ENCODE measurements around the gene CAPS2. TPM values are rescaled to one million over a fixed set of nuclear protein-coding genes. Genes with fewer than 3 reads are reported as not detected.

Gene CAPS2
- total RNA-seq, 4 donors from 2014 or later = 3.1 to 30.9 (median 25.6) TPM

DNA sequence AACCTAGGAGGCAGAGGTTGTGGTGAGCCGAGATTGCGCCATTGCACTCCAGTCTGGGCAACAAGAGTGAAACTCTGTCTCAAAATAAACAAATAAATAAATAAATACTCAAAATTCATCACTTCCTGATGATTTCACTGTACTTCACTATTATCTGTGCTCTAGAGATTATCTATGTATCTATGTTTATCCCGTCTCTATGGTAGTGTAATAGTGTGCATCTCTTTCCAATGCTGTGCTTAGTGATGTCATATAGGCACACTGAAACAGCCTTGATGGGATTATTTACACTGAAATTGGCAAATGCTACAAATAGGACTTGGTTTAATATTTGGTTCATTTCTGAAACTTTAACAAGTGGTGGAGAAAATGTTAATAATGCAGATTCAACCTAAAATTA lies 6.5 kb downstream of the CAPS2 start:
- no peaks in the 10 kb centered on the region for H3K9me3 ChIP-seq
- no peaks in the 10 kb centered on the region for H3K27me3 ChIP-seq
- H3K36me3 ChIP-seq = no peaks in the 10 kb centered on the region
- no peaks in the 10 kb centered on the region for H3K4me1 ChIP-seq
- no peak overlapping the region for H3K4me3 ChIP-seq
- intact Hi-C loops (cut with DNase I; ENCODE audit: low total_unique reads) = no loop called here
- no peak overlapping the region for H3K27ac ChIP-seq
- no peak for DNase-seq
- no peak for TF ChIP-seq POLR2A (IDR thresholded peaks at IDR 0.05)

DNA sequence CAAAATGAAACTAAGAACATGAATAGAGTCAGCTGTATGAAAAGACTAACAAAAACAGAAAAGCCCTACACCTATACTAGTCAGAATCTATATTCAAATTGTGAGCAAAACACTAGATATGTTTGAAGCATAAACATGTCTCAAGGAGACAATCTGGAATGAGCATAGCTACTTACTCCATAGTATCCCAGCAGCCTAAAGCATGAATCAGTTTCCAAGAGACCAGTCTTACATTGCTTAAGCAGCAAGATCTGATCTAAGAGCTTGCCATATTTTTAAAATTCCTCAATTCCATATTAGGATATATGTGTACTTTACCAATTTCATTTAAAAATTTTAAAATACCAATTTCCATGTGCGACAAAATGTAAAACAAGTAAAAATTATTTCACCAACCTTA lies 7.7 kb downstream of the CAPS2 start:
- intact Hi-C loops (cut with DNase I; ENCODE audit: low total_unique reads) = no loop called here
- TF ChIP-seq, protein P1, sequence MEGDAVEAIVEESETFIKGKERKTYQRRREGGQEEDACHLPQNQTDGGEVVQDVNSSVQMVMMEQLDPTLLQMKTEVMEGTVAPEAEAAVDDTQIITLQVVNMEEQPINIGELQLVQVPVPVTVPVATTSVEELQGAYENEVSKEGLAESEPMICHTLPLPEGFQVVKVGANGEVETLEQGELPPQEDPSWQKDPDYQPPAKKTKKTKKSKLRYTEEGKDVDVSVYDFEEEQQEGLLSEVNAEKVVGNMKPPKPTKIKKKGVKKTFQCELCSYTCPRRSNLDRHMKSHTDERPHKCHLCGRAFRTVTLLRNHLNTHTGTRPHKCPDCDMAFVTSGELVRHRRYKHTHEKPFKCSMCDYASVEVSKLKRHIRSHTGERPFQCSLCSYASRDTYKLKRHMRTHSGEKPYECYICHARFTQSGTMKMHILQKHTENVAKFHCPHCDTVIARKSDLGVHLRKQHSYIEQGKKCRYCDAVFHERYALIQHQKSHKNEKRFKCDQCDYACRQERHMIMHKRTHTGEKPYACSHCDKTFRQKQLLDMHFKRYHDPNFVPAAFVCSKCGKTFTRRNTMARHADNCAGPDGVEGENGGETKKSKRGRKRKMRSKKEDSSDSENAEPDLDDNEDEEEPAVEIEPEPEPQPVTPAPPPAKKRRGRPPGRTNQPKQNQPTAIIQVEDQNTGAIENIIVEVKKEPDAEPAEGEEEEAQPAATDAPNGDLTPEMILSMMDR (IDR thresholded peaks at IDR 0.05) = no peak
- no peak for TF ChIP-seq POLR2A (IDR thresholded peaks at IDR 0.05)
- H3K4me3 ChIP-seq = no peak overlapping the region
- DNase-seq = no peak
- H3K9me3 ChIP-seq = no peaks in the 10 kb centered on the region
- H3K4me1 ChIP-seq = no peaks in the 10 kb centered on the region
- no peak overlapping the region for H3K27ac ChIP-seq
- no peaks in the 10 kb centered on the region for H3K27me3 ChIP-seq
- H3K36me3 ChIP-seq = no peaks in the 10 kb centered on the region

DNA sequence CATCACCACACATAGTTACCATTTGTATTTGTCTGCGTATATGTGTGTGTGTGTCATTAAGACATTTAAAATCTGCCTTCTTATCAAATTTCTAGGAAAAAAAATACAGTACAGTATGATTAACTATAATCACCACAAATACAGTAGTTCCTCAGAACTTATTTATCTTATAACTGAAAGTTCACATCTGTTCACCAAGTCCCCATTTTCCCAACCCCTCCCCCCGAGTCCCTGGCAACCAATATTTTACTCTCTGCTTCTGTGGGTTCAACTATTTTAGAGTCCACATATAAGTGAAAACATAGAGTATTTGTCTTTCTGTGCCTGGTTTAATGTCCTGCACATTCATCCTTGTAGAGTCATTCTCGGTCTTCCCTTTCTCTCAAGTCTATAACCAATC lies 12.3 kb downstream of the CAPS2 start:
- no peaks in the 10 kb centered on the region for H3K27me3 ChIP-seq
- no peak for TF ChIP-seq POLR2A (IDR thresholded peaks at IDR 0.05)
- TF ChIP-seq, protein P1 (IDR thresholded peaks at IDR 0.05) = no peak
- no peak overlapping the region for H3K4me3 ChIP-seq
- no peaks in the 10 kb centered on the region for H3K9me3 ChIP-seq
- H3K4me1 ChIP-seq = no peaks in the 10 kb centered on the region
- intact Hi-C loops (cut with DNase I; ENCODE audit: low total_unique reads) = no loop called here
- H3K27ac ChIP-seq = no peak overlapping the region
- no peak for DNase-seq
- H3K36me3 ChIP-seq = no peaks in the 10 kb centered on the region

DNA sequence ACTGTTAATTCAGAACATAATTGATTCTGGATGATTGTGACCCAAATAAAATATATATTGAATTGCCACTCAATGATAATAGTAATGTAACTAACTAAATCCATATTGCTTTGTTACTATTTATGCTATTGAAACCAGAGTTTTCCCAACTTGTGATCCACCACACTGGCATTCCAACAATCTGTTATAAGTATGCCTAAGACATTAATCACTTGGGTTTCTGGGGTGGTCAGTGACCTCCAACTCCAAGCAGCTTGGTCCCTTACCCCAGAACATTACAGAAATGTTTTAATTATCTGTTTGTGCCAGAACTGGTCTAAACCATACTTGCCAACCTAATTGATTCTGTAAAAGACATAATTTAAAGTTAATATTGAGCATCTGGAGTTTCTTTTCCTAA lies 14.6 kb downstream of the CAPS2 start:
- no peak overlapping the region for H3K4me3 ChIP-seq
- intact Hi-C loops (cut with DNase I; ENCODE audit: low total_unique reads) = no loop called here
- H3K27me3 ChIP-seq = no peaks in the 10 kb centered on the region
- no peak overlapping the region for H3K27ac ChIP-seq
- no peak for DNase-seq
- TF ChIP-seq, protein P1 (IDR thresholded peaks at IDR 0.05) = no peak
- no peak for TF ChIP-seq POLR2A (IDR thresholded peaks at IDR 0.05)
- no peaks in the 10 kb centered on the region for H3K9me3 ChIP-seq
- H3K4me1 ChIP-seq = no peaks in the 10 kb centered on the region
- no peaks in the 10 kb centered on the region for H3K36me3 ChIP-seq

DNA sequence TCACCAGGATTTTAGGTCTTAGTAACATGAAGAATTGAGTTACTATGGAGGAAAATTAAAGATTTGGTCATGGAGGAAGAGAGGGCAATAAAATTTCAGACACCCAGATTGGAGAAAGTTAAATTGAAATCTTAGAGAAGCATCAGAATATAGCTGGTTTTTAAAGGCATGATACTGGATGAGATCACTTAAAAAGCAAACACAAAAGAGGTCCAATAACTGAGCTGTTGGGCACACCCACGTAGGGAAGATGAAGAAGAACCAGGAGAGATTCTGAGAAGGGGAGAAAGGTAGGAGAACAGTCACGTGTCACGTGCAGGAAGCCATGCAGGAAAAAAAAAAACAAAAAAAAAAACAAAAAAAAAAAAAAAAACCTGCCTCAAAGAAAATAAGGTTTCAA lies 18.8 kb downstream of the CAPS2 start:
- Histone ChIP-seq H3K27me3 (no peaks in the 10 kb centered on the region), H3K36me3 (no peaks in the 10 kb centered on the region), H3K4me3 (no peak overlapping the region), H3K9me3 (no peaks in the 10 kb centered on the region), H3K27ac (no peak overlapping the region), H3K4me1 (no peaks in the 10 kb centered on the region)
- no peak for DNase-seq
- intact Hi-C loops (cut with DNase I; ENCODE audit: low total_unique reads) = no loop called here
- TF ChIP-seq POLR2A (IDR thresholded peaks at IDR 0.05) = no peak
- TF ChIP-seq, protein P1 (IDR thresholded peaks at IDR 0.05) = no peak

DNA sequence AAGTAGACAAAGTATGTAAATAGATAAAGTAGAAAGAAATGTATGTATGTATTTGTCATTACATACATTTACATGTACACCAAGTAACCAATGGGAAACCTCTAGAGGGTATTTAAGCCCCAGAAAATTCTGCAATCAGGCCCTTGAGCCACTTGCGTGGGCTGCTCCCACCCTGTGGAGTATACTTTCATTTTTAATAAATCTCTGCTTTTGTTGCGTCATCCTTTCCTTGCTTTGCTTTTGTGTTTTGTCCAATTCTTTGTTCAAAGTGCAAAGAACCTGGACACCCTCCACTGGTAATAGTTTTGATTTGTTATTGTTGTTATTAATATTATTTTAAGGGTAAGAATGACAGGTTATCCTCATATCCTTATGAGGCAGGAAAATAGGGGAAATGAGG lies 21.8 kb downstream of the CAPS2 start:
- Histone ChIP-seq H3K36me3 (no peaks in the 10 kb centered on the region), H3K27ac (no peak overlapping the region), H3K4me1 (no peaks in the 10 kb centered on the region), H3K4me3 (no peak overlapping the region), H3K27me3 (no peaks in the 10 kb centered on the region), H3K9me3 (no peaks in the 10 kb centered on the region)
- intact Hi-C loops (cut with DNase I; ENCODE audit: low total_unique reads) = no loop called here
- DNase-seq = peak in 1 of 2 donors; percentile 25
- TF ChIP-seq, protein P1 (IDR thresholded peaks at IDR 0.05) = no peak
- TF ChIP-seq POLR2A (IDR thresholded peaks at IDR 0.05) = no peak

Measured in uterus (tissue), 4 donors.